H1 (cell line): Measurements from ENCODE around the gene COL16A1. TPM values are rescaled to one million over a fixed set of nuclear protein-coding genes. Genes with fewer than 3 reads are reported as not detected.

Experiments used
- CTCF ChIA-PET: fragments of 300-600 bp; sonication (Branson Sonifier 250); formaldehyde crosslinking; loops from one replicate; lab custom pipeline; 2021; ENCODE audit not compliant: partially characterized antibody; lab: Charles Lee
- POLR2A ChIA-PET: fragments of 300-600 bp; sonication (Branson Sonifier 250); formaldehyde crosslinking; loops from one replicate; lab custom pipeline; 2021; ENCODE audit warnings: inconsistent platforms; ENCODE audit not compliant: partially characterized antibody; lab: Charles Lee
- DNase-seq, 2 experiments: peaks; one replicate each; pipeline versions ENCODE4 v3.0.0 to v3.0.0-alpha.2; 2010 to 2022; ENCODE audit warnings: low spot score in 2 of 2, low read depth in 1 of 2, mixed read lengths in 1 of 2
- FAIRE-seq: peaks from 2 replicates; lab custom pipeline; 2011; peaks lifted over from hg19 to GRCh38; lab: Jason Lieb, UNC
- H2AFZ ChIP-seq: 2 replicates; pipeline ENCODE4 v1.8.1; 2012; ENCODE audit warnings: low read length, inconsistent platforms
- H2AK5ac ChIP-seq: 2 replicates; pipeline ENCODE4 v1.6.1; 2013; ENCODE audit warnings: low read depth, low read length
- H2BK120ac ChIP-seq: replicated peaks from 2 replicates; pipeline ENCODE3; 2013; ENCODE audit warnings: low read depth, low read length, inconsistent platforms
- H2BK12ac ChIP-seq: 2 replicates; pipeline ENCODE4 v1.6.1; 2013; ENCODE audit warnings: low read depth, low read length
- H2BK15ac ChIP-seq: 2 replicates; pipeline ENCODE4 v1.6.1; 2013; ENCODE audit warnings: low read length
- H2BK20ac ChIP-seq: 2 replicates; pipeline ENCODE4 v1.6.1; 2013; ENCODE audit warnings: low read length
- H2BK5ac ChIP-seq: 2 replicates; pipeline ENCODE4 v1.6.1; 2013; ENCODE audit warnings: low read depth, low read length
- H3K14ac ChIP-seq: 2 replicates; pipeline ENCODE4 v1.6.1; 2013; ENCODE audit warnings: inconsistent platforms; ENCODE audit not compliant: insufficient read length
- H3K18ac ChIP-seq: 2 replicates; pipeline ENCODE4 v1.6.1; 2013; ENCODE audit warnings: low read length; ENCODE audit errors: extremely low read depth
- H3K23ac ChIP-seq: 2 replicates; pipeline ENCODE4 v1.6.1; 2013; ENCODE audit warnings: inconsistent platforms; ENCODE audit not compliant: insufficient read length
- H3K23me2 ChIP-seq: 2 replicates; pipeline ENCODE4 v1.6.1; 2013; ENCODE audit warnings: low read depth, low read length
- H3K27ac ChIP-seq: 2 replicates; pipeline ENCODE4 v1.6.1; 2011; ENCODE audit warnings: low read depth, low read length, inconsistent platforms
- H3K27me3 ChIP-seq, 4 experiments: replicated peaks in 1 of 4; 1 replicate in 1 of 4; 2 replicates in 3 of 4; pipeline versions ENCODE4 v1.6.1 to v1.8.1; 2011 to 2013; ENCODE audit warnings: low read length in 3 of 4, mild to moderate bottlenecking in 3 of 4, inconsistent platforms in 2 of 4, mixed read lengths in 2 of 4, moderate library complexity in 1 of 4; ENCODE audit not compliant: control insufficient read depth in 3 of 4, insufficient read depth in 3 of 4; ENCODE audit errors: extremely low read depth in 1 of 4
- H3K36me3 ChIP-seq, 4 experiments: 2 replicates each; pipeline versions ENCODE4 v1.6.1 to v1.8.1; 2011 to 2013; ENCODE audit warnings: mild to moderate bottlenecking in 4 of 4, low read length in 3 of 4, moderate library complexity in 2 of 4, control low read depth in 1 of 4, inconsistent platforms in 1 of 4; ENCODE audit not compliant: insufficient read depth in 4 of 4, control insufficient read depth in 2 of 4
- H3K4ac ChIP-seq: replicated peaks from 2 replicates; pipeline ENCODE3; 2013; ENCODE audit warnings: low read length, low read depth, mixed read lengths, inconsistent platforms; ENCODE audit not compliant: insufficient read length
- H3K4me1 ChIP-seq, 4 experiments: replicated peaks in 1 of 4; 1 replicate in 1 of 4; 2 replicates in 3 of 4; pipeline versions ENCODE4 v1.6.1 to v1.8.1; 2011 to 2013; ENCODE audit warnings: low read length in 3 of 4, inconsistent platforms in 2 of 4, mixed read lengths in 1 of 4; ENCODE audit not compliant: insufficient read depth in 4 of 4, control insufficient read depth in 3 of 4
- H3K4me2 ChIP-seq, 2 experiments: 2 replicates each; pipeline versions ENCODE4 v1.6.1 to v1.8.1; 2011 to 2013; ENCODE audit warnings: low read depth in 2 of 2, low read length in 2 of 2, control low read depth in 1 of 2, inconsistent platforms in 1 of 2, mild to moderate bottlenecking in 1 of 2; ENCODE audit not compliant: insufficient read depth in 1 of 2
- H3K4me3 ChIP-seq, 4 experiments: fragments of 200-600, 300-600 bp in 1 of 4; sonication (generic), shearing (Covaris generic), sonication (Bioruptor Twin) in 1 of 4; 2 replicates each; pipeline versions ENCODE4 v1.5.1 to v1.8.1; 2011 to 2016; ENCODE audit warnings: low read length in 4 of 4, low read depth in 3 of 4, control low read depth in 2 of 4, inconsistent platforms in 2 of 4, mild to moderate bottlenecking in 2 of 4, mixed read lengths in 1 of 4, moderate library complexity in 1 of 4; ENCODE audit not compliant: insufficient read depth in 2 of 4; ENCODE audit errors: extremely low read depth in 1 of 4
- H3K56ac ChIP-seq: replicated peaks from 2 replicates; pipeline ENCODE3; 2013; ENCODE audit warnings: low read depth, mild to moderate bottlenecking, mixed read lengths, low read length, inconsistent platforms; ENCODE audit not compliant: insufficient read length
- H3K79me1 ChIP-seq: 2 replicates; pipeline ENCODE4 v1.6.1; 2013; ENCODE audit warnings: low read depth, low read length, control low read depth
- H3K79me2 ChIP-seq, 2 experiments: 2 replicates each; pipeline versions ENCODE4 v1.6.1 to v1.8.1; 2012 to 2013; ENCODE audit warnings: low read length in 2 of 2, mild to moderate bottlenecking in 2 of 2, inconsistent platforms in 1 of 2; ENCODE audit not compliant: insufficient read depth in 2 of 2, control insufficient read depth in 1 of 2
- H3K9ac ChIP-seq, 4 experiments: replicated peaks in 1 of 4; 1 replicate in 1 of 4; 2 replicates in 3 of 4; pipeline versions ENCODE4 v1.6.1 to v1.8.1; 2011 to 2013; ENCODE audit warnings: low read depth in 3 of 4, low read length in 3 of 4, control low read depth in 2 of 4, mild to moderate bottlenecking in 2 of 4, moderate library complexity in 2 of 4, inconsistent platforms in 1 of 4; ENCODE audit errors: extremely low read depth in 1 of 4
- H3K9me3 ChIP-seq, 2 experiments: 2 replicates each; pipeline versions ENCODE4 v1.6.1 to v1.8.1; 2012 to 2013; ENCODE audit warnings: mild to moderate bottlenecking in 2 of 2, moderate library complexity in 2 of 2, control low read depth in 1 of 2, inconsistent platforms in 1 of 2, low read depth in 1 of 2, low read length in 1 of 2, mixed read lengths in 1 of 2; ENCODE audit not compliant: insufficient read depth in 2 of 2
- H4K20me1 ChIP-seq, 2 experiments: replicated peaks in 1 of 2; 2 replicates each; pipeline versions ENCODE3 to v1.8.1; 2011 to 2013; ENCODE audit warnings: inconsistent platforms in 2 of 2, low read length in 2 of 2, mild to moderate bottlenecking in 1 of 2; ENCODE audit not compliant: insufficient read depth in 2 of 2, control insufficient read depth in 1 of 2
- H4K5ac ChIP-seq: 2 replicates; pipeline ENCODE4 v1.6.1; 2013; ENCODE audit warnings: low read length, low read depth, mixed read lengths, inconsistent platforms; ENCODE audit not compliant: insufficient read length
- H4K8ac ChIP-seq: 2 replicates; pipeline ENCODE4 v1.8.0; 2013; ENCODE audit warnings: mild to moderate bottlenecking, moderate library complexity, low read length, inconsistent platforms; ENCODE audit not compliant: insufficient read depth; ENCODE audit errors: extremely low read depth
- H4K91ac ChIP-seq: replicated peaks from 2 replicates; pipeline ENCODE3; 2013; ENCODE audit warnings: low read length, mixed read lengths, inconsistent platforms; ENCODE audit not compliant: insufficient read length
- BACH1 ChIP-seq: IDR thresholded peaks from 2 replicates; pipeline ENCODE4 v1.6.1; 2012; ENCODE audit warnings: low read length, improper control_type of control experiment
- EP300 ChIP-seq, 2 experiments: IDR thresholded peaks; 1 replicate in 1 of 2; 2 replicates in 1 of 2; pipeline ENCODE4 v1.6.1; 2011 to 2012; ENCODE audit warnings: low read depth in 2 of 2, low read length in 2 of 2, mild to moderate bottlenecking in 2 of 2, borderline replicate concordance in 1 of 2, inconsistent platforms in 1 of 2, moderate library complexity in 1 of 2
- GTF2F1 ChIP-seq: IDR thresholded peaks from 2 replicates; pipeline ENCODE4 v1.6.1; 2012; ENCODE audit warnings: low read depth, low read length, improper control_type of control experiment, borderline replicate concordance
- RBBP5 ChIP-seq: IDR thresholded peaks from 2 replicates; pipeline ENCODE4 v1.7.1; 2012; ENCODE audit warnings: low read depth, mild to moderate bottlenecking, inconsistent platforms, low read length, moderate library complexity, borderline replicate concordance
- RNF2 ChIP-seq: fragments of 200-900, 300-1000 bp; sonication (generic); IDR thresholded peaks from 2 replicates; pipeline ENCODE4 v1.7.1; 2016; ENCODE audit warnings: borderline replicate concordance, low read depth, mild to moderate bottlenecking, antibody characterized with exemption, low read length; ENCODE audit not compliant: poor library complexity, severe bottlenecking; ENCODE audit errors: missing control alignments
- WGBS, 2 experiments: shearing (Covaris generic) in 1 of 2; methylation state at CpG; one replicate each; pipeline versions ENCODE4 v1.1.6 to v1.1.7; 2013 to 2015; ENCODE audit warnings: low lambda C conversion rate in 2 of 2, mixed read lengths in 2 of 2, inconsistent platforms in 1 of 2, low coverage in 1 of 2, missing lambda C conversion rate in 1 of 2; ENCODE audit not compliant: insufficient replicate concordance in 2 of 2, insufficient coverage in 1 of 2, insufficient read length in 1 of 2; ENCODE audit errors: extremely low coverage in 1 of 2, missing lambda C conversion rate in 1 of 2; 5-methylcytosine and 5-hydroxymethylcytosine counted together
- polyA plus RNA-seq, 7 experiments: library from polyadenylated mRNA; depleted of rRNA in 3 of 7; stranded (reverse) in 5 of 7; unstranded in 2 of 7; fragments of >200 nt in 5 of 7; fragments of 200-250 nt in 2 of 7; gene quantifications; 1 replicate in 5 of 7; 2 replicates in 1 of 7; 4 replicates in 1 of 7; pipeline versions ENCODE4 v1.2.1 to v1.2.3, GENCODE V29; 2011 to 2013; ENCODE audit warnings: missing spikeins in 2 of 7, mixed read lengths in 2 of 7
- total RNA-seq: library from RNA; stranded (reverse); fragmentation: NEBNext Ultra II Directional; extraction: Animal tissue kit (Norgen Biotek cat#: 25700); gene quantifications from 2 replicates; pipeline ENCODE4 v1.2.1, GENCODE V29; 2021

COL16A1 gene
- total and polyA plus RNA-seq, 2 of the 8 experiments (the other 6 are each of a cell fraction or from before 2014, with no cell fraction given) = 2.0 to 10.5 TPM

DNA sequence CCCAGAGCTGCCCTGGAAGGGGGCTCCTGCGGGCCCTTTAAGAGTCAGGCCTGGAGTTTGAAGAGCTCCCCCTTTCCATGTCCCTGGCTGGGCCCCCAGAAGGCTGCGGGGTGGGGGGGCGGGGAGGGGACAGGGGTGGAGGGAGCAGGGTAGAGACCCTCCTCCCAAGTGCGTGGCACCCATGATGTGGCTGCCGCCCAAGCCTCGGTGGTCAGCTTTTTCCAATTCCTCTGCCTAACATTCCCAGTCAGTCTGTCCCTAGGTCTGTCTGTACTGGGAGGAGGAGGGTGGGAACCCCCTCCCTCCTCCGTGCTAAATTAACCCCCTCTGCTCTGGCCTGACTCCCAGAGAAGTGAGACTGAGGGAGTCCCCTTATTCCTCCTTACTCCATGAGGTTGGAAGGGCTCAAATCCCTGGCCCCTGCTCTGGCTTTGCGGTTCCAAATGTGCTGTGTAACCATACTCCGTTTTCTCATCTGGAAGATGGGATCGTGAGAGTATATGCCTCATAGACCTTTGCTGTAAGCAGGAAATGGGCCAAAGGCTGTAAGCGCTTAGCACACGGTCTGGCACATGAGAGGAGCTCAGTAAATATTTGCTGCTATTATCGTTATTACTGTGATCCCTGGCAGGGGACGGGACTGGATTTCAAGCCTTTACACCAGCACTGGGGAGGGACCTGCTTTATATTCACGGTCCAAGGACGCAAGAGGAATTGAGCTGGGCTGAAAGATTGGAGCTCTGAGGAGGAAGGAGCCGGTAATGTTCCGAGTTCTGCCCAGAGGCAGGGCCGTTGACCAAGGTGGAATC is 658 bp upstream of the COL16A1 start:
- peak overlapping the region; percentile 73 for H3K4ac ChIP-seq
- H3K27me3 ChIP-seq = no peaks in the 10 kb centered on the region; a peak in 1 of 7 replicates
- peak overlapping the region; percentile 89; the same call in 1 of the 2 replicates for H2BK5ac ChIP-seq
- 0 out of 2 replicates have a peak overlapping the region, but pooled peaks have one; percentile 23 for H4K8ac ChIP-seq
- peak overlapping the region; percentile 72 for H3K18ac ChIP-seq
- peak overlapping the region; percentile 61 for H4K5ac ChIP-seq
- no peaks in the 10 kb centered on the region for H3K79me2 ChIP-seq
- H3K4me3 ChIP-seq = peak overlapping the region; percentile 47 to 69 (median 63)
- peaks cover 15 to 35% (median 16%) of the 10 kb centered on the region in 4 experiments for H3K4me1 ChIP-seq
- WGBS, 2 experiments = 11% methylated on average over 19 of the region's 19 CpGs; no CpG with 5 or more reads in 1 of the 2 experiments
- no peaks in the 10 kb centered on the region for H3K36me3 ChIP-seq
- H3K9ac ChIP-seq = peak overlapping the region in 3 of 4 experiments; percentile 24 to 50 (median 39); a peak in 5 of 7 replicates
- peak overlapping the region; percentile 89 for H2BK12ac ChIP-seq
- peak overlapping the region; percentile 87 for H2BK20ac ChIP-seq
- H3K4me2 ChIP-seq = peak overlapping the region; percentile 70 to 78
- H3K23ac ChIP-seq = no peak overlapping the region
- no peak overlapping the region for H3K56ac ChIP-seq
- ChIA-PET CTCF (interaction anchor here (0.7 to 8.1 kb wide), 22 partner anchors 7 to 111 kb away, joined by 3 to 108 read pairs (median 5); no protein-coding TSS in a partner anchor), POLR2A (interaction anchor here (0.6 to 7.3 kb wide), 21 partner anchors 10 to 631 kb away, joined by 3 to 43 read pairs (median 4); partner anchors contain the start of genes PEF1 and PTP4A2)
- H2BK120ac ChIP-seq = peak overlapping the region; percentile 62
- no peaks in the 10 kb centered on the region for H4K20me1 ChIP-seq
- H3K9me3 ChIP-seq = no peaks in the 10 kb centered on the region
- peak overlapping the region; percentile 58 for H2AFZ ChIP-seq
- peak in 1 of 2 experiments; percentile 62 for DNase-seq
- no peak overlapping the region for H3K14ac ChIP-seq
- peak; percentile 28 for FAIRE-seq
- H3K23me2 ChIP-seq = peaks cover 5% of the 10 kb centered on the region
- TF ChIP-seq RNF2 (no peak), GTF2F1 (no peak), EP300 (IDR thresholded peaks at IDR 0.05; ENCODE audit: borderline replicate concordance in 1 of 2, low read depth in 2 of 2, low read length in 2 of 2) (no peak), RBBP5 (0 out of 2 replicates have a peak, but pooled peaks have one; percentile 2), BACH1 (peak; percentile 57; the same call in 1 of the 2 replicates)
- H3K79me1 ChIP-seq = no peaks in the 10 kb centered on the region
- H2BK15ac ChIP-seq = peak overlapping the region; percentile 10; the same call in 1 of the 2 replicates
- H4K91ac ChIP-seq = peak overlapping the region; percentile 56
- H3K27ac ChIP-seq = peak overlapping the region; percentile 0; the same call in 1 of the 2 replicates
- no peak overlapping the region for H2AK5ac ChIP-seq
